Measurements from ENCODE around the gene STING1. TPM values are rescaled to one million over a fixed set of nuclear protein-coding genes. Genes with fewer than 3 reads are reported as not detected.

STING1 gene
- polyA plus RNA-seq, 1 donor (not counting 4 experiments of a cell fraction or from before 2014, with no cell fraction given), result 25.2 TPM

GRCh38 chr5:139456776-139457175, 25.8 kb downstream of the STING1 start:
- dilution Hi-C loops (cut with MboI; ENCODE audit: extremely low pct_ligation_motif_present, low sequenced_read_pairs), result no loop called here

GRCh38 chr5:139454568-139455290, 27.8 kb downstream of the STING1 start:
- no peaks in the 10 kb centered on the region for H3K9me1 ChIP-seq (ENCODE audit: control insufficient read depth, extremely low read depth, insufficient read depth, low read length)
- no peaks in the 10 kb centered on the region for H4K20me1 ChIP-seq (ENCODE audit: control insufficient read depth, extremely low read depth, insufficient read depth, low read length)
- no peaks in the 10 kb centered on the region for H3K9me3 ChIP-seq (ENCODE audit: control insufficient read depth, low read depth, low read length)
- DNase-seq (ENCODE audit: low read depth, low spot score) (no peak), FAIRE-seq (no peak)
- H2AFZ ChIP-seq (ENCODE audit: control insufficient read depth, low read length), result no peak overlapping the region
- H3K36me3 ChIP-seq (ENCODE audit: control insufficient read depth in 2 of 2, extremely low read depth in 1 of 2, insufficient read depth in 2 of 2, low read length in 2 of 2), result no peaks in the 10 kb centered on the region
- no peak overlapping the region for H3K27ac ChIP-seq (ENCODE audit: control insufficient read depth, insufficient read depth, low read length)
- peaks cover 3% of the 10 kb centered on the region for H3K4me1 ChIP-seq (ENCODE audit: control insufficient read depth, extremely low read depth, insufficient read depth, low read length)
- H3K79me2 ChIP-seq (ENCODE audit: control insufficient read depth, insufficient read depth, low read length), result no peaks in the 10 kb centered on the region
- dilution Hi-C loops (cut with MboI; ENCODE audit: extremely low pct_ligation_motif_present, low sequenced_read_pairs), result no loop called here
- H3K4me2 ChIP-seq (ENCODE audit: control insufficient read depth, extremely low read depth, insufficient read depth, low read depth, low read length), result no peak overlapping the region
- H3K27me3 ChIP-seq (ENCODE audit: control insufficient read depth, extremely low read depth, insufficient read depth, low read length), result no peaks in the 10 kb centered on the region
- H3K4me3 ChIP-seq (ENCODE audit: control insufficient read depth in 2 of 3, extremely low read depth in 1 of 3, insufficient read depth in 2 of 3, low read depth in 1 of 3, low read length in 3 of 3), result no peak overlapping the region
- TF ChIP-seq EZH2 (IDR thresholded peaks at IDR 0.05; ENCODE audit: low read length), result no peak
- TF ChIP-seq, protein P1, sequence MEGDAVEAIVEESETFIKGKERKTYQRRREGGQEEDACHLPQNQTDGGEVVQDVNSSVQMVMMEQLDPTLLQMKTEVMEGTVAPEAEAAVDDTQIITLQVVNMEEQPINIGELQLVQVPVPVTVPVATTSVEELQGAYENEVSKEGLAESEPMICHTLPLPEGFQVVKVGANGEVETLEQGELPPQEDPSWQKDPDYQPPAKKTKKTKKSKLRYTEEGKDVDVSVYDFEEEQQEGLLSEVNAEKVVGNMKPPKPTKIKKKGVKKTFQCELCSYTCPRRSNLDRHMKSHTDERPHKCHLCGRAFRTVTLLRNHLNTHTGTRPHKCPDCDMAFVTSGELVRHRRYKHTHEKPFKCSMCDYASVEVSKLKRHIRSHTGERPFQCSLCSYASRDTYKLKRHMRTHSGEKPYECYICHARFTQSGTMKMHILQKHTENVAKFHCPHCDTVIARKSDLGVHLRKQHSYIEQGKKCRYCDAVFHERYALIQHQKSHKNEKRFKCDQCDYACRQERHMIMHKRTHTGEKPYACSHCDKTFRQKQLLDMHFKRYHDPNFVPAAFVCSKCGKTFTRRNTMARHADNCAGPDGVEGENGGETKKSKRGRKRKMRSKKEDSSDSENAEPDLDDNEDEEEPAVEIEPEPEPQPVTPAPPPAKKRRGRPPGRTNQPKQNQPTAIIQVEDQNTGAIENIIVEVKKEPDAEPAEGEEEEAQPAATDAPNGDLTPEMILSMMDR (optimal IDR thresholded peaks at IDR 0.05 in 1 of 3, IDR thresholded peaks at IDR 0.05 in 1 of 3, conservative IDR thresholded peaks at IDR 0.05 in 1 of 3; ENCODE audit: extremely low read depth in 1 of 3, insufficient read depth in 2 of 3, low read length in 3 of 3), result no peak
- no peak overlapping the region for H3K9ac ChIP-seq (ENCODE audit: control insufficient read depth, extremely low read depth, insufficient read depth, low read length)

More at GRCh38 chr5:139456776-139457175, 25.8 kb downstream of the STING1 start:
- H2AFZ ChIP-seq (ENCODE audit: control insufficient read depth, low read length), result no peak overlapping the region
- no peak overlapping the region for H3K4me3 ChIP-seq (ENCODE audit: control insufficient read depth in 2 of 3, extremely low read depth in 1 of 3, insufficient read depth in 2 of 3, low read depth in 1 of 3, low read length in 3 of 3)
- TF ChIP-seq EZH2 (IDR thresholded peaks at IDR 0.05; ENCODE audit: low read length), result no peak
- TF ChIP-seq, protein P1 (optimal IDR thresholded peaks at IDR 0.05 in 1 of 3, IDR thresholded peaks at IDR 0.05 in 1 of 3, conservative IDR thresholded peaks at IDR 0.05 in 1 of 3; ENCODE audit: extremely low read depth in 1 of 3, insufficient read depth in 2 of 3, low read length in 3 of 3), result no peak
- H4K20me1 ChIP-seq (ENCODE audit: control insufficient read depth, extremely low read depth, insufficient read depth, low read length), result no peaks in the 10 kb centered on the region
- H3K4me1 ChIP-seq (ENCODE audit: control insufficient read depth, extremely low read depth, insufficient read depth, low read length), result peaks cover 3% of the 10 kb centered on the region
- no peaks in the 10 kb centered on the region for H3K79me2 ChIP-seq (ENCODE audit: control insufficient read depth, insufficient read depth, low read length)
- no peaks in the 10 kb centered on the region for H3K36me3 ChIP-seq (ENCODE audit: control insufficient read depth in 2 of 2, extremely low read depth in 1 of 2, insufficient read depth in 2 of 2, low read length in 2 of 2)
- no peaks in the 10 kb centered on the region for H3K9me1 ChIP-seq (ENCODE audit: control insufficient read depth, extremely low read depth, insufficient read depth, low read length)
- no peak for DNase-seq (ENCODE audit: low read depth, low spot score)
- H3K27ac ChIP-seq (ENCODE audit: control insufficient read depth, insufficient read depth, low read length), result no peak overlapping the region
- H3K9me3 ChIP-seq (ENCODE audit: control insufficient read depth, low read depth, low read length), result no peaks in the 10 kb centered on the region
- no peak overlapping the region for H3K9ac ChIP-seq (ENCODE audit: control insufficient read depth, extremely low read depth, insufficient read depth, low read length)
- FAIRE-seq, result no peak
- H3K27me3 ChIP-seq (ENCODE audit: control insufficient read depth, extremely low read depth, insufficient read depth, low read length), result no peaks in the 10 kb centered on the region
- H3K4me2 ChIP-seq (ENCODE audit: control insufficient read depth, extremely low read depth, insufficient read depth, low read depth, low read length), result no peak overlapping the region
